Measurements from ENCODE around the gene DNASE1L3. TPM values are rescaled to one million over a fixed set of nuclear protein-coding genes. Genes with fewer than 3 reads are reported as not detected.

DNASE1L3 gene
- total and polyA plus RNA-seq, 2 donors (not counting 3 experiments of a cell fraction or from before 2014, with no cell fraction given): 0.95 to 1.3 TPM

- Histone ChIP-seq H3K4me2 (ENCODE audit: insufficient read depth, low read length) (no peak overlapping the region), H3K79me2 (ENCODE audit: control insufficient read depth, insufficient read depth, low read length) (no peaks in the 10 kb centered on the region), H2AFZ (ENCODE audit: low read depth, low read length) (no peak overlapping the region), H3K9me1 (replicated peaks; ENCODE audit: control insufficient read depth, extremely low read depth, insufficient read depth, low read length) (no peaks in the 10 kb centered on the region), H3K9ac (replicated peaks; ENCODE audit: extremely low read depth, insufficient read depth, low read length) (no peak overlapping the region), H3K4me1 (ENCODE audit: control insufficient read depth, extremely low read depth, insufficient read depth, low read length) (no peaks in the 10 kb centered on the region), H3K36me3 (ENCODE audit: control insufficient read depth in 2 of 2, extremely low read depth in 1 of 2, insufficient read depth in 2 of 2, low read length in 2 of 2) (no peaks in the 10 kb centered on the region), H3K27ac (ENCODE audit: insufficient read depth, low read depth, low read length) (no peak overlapping the region), H3K4me3 (replicated peaks in 1 of 3; ENCODE audit: insufficient read depth in 1 of 3, low read depth in 1 of 3, low read length in 3 of 3) (no peak overlapping the region), H4K20me1 (replicated peaks; ENCODE audit: control insufficient read depth, extremely low read depth, insufficient read depth, low read length) (no peaks in the 10 kb centered on the region), H3K27me3 (ENCODE audit: control insufficient read depth in 2 of 2, insufficient read depth in 2 of 2, low read length in 2 of 2) (no peaks in the 10 kb centered on the region), H3K9me3 (replicated peaks; ENCODE audit: control insufficient read depth, insufficient read depth, low read length) (no peaks in the 10 kb centered on the region)
- TF ChIP-seq GATA2 (IDR thresholded peaks at IDR 0.05; ENCODE audit: insufficient read depth, insufficient read length, low read depth, low read length): no peak
- TF ChIP-seq, protein P1, sequence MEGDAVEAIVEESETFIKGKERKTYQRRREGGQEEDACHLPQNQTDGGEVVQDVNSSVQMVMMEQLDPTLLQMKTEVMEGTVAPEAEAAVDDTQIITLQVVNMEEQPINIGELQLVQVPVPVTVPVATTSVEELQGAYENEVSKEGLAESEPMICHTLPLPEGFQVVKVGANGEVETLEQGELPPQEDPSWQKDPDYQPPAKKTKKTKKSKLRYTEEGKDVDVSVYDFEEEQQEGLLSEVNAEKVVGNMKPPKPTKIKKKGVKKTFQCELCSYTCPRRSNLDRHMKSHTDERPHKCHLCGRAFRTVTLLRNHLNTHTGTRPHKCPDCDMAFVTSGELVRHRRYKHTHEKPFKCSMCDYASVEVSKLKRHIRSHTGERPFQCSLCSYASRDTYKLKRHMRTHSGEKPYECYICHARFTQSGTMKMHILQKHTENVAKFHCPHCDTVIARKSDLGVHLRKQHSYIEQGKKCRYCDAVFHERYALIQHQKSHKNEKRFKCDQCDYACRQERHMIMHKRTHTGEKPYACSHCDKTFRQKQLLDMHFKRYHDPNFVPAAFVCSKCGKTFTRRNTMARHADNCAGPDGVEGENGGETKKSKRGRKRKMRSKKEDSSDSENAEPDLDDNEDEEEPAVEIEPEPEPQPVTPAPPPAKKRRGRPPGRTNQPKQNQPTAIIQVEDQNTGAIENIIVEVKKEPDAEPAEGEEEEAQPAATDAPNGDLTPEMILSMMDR (IDR thresholded peaks at IDR 0.05; ENCODE audit: extremely low read depth in 1 of 2, insufficient read depth in 1 of 2, low read depth in 1 of 2, low read length in 2 of 2): no peak
- no peak for TF ChIP-seq JUN (IDR thresholded peaks at IDR 0.05; ENCODE audit: borderline replicate concordance, insufficient read depth, insufficient read length, low read depth)
- no peak for TF ChIP-seq MAX (IDR thresholded peaks at IDR 0.05; ENCODE audit: insufficient read depth, insufficient read length)
- ChIA-PET POLR2A (no interaction called here), CTCF (interaction anchor here (0.9 to 1.3 kb wide), 4 partner anchors 24 to 64 kb away, joined by 3 to 4 read pairs (median 4); partner anchors contain the start of genes HTD2 and RPP14)
- dilution Hi-C loops (cut with MboI; ENCODE audit: extremely low pct_ligation_motif_present, low sequenced_read_pairs): no loop called here
- intact Hi-C loops (cut with micrococcal nuclease): no loop called here
- FAIRE-seq (no peak), DNase-seq (ENCODE audit: low read depth, low spot score) (no peak)
- BruUV-seq (replicated peaks): no TSS peak
These were observed 31.6 kb upstream of the DNASE1L3 start for GRCh38 chr3:58242340-58242739.

Data from endothelial cell of umbilical vein (primary cell).